Ovary (tissue), 3 donors: ENCODE measurements around the gene EHMT1.

Experiments used
- CTCF ChIP-seq, 3 donors: fragments of 450-650 bp in 2 of 3; fragments of 200-600 bp in 1 of 3; IDR thresholded peaks; one replicate each; pipeline versions ENCODE4 v1.5.1 to v1.8.0; 2016 to 2022; ENCODE audit warnings: antibody characterized with exemption in 3 of 3, mild to moderate bottlenecking in 1 of 3
- EP300 ChIP-seq: sonication (generic); formaldehyde crosslinking; IDR thresholded peaks from one replicate; pipeline ENCODE4 v1.6.1; 2017; ENCODE audit warnings: antibody characterized with exemption
- POLR2A ChIP-seq: fragments of 450-650 bp; IDR thresholded peaks from one replicate; pipeline ENCODE4 v1.6.1; 2017; ENCODE audit warnings: antibody characterized with exemption, mild to moderate bottlenecking, moderate library complexity
- donor health status: DM: no; HTN: no; CAD: no.

GRCh38 chr9:137663584-137663983 is 44.8 kb downstream of the EHMT1 start:
- no peak for TF ChIP-seq POLR2A
- TF ChIP-seq CTCF (IDR thresholded peaks at IDR 0.05), result no peak
- TF ChIP-seq EP300, result no peak
